HS-27A (cell line): ENCODE data around the gene SH3GL1.

Experiments used
- DNase-seq: peaks from one replicate; pipeline ENCODE4 v3.0.0-alpha.2; 2012; ENCODE audit warnings: low read depth, missing footprints

The SH3GL1 gene

GRCh38 chr19:4400135-4400936, at the start of gene SH3GL1:
Gene SH3GL1, minus strand, starts transcription at chr19:4400547. Its CDS starts 179 bp downstream, at chr19:4400368.
- peak; percentile 43 for DNase-seq

- DNase-seq = no peak
These were observed 49.3 kb upstream of the SH3GL1 start for GRCh38 chr19:4449639-4450028.

- no peak for DNase-seq
These were observed 48.8 kb upstream of the SH3GL1 start for GRCh38 chr19:4449022-4449638.

GRCh38 chr19:4448147-4448985, 48.0 kb upstream of the SH3GL1 start:
- no peak for DNase-seq

- DNase-seq = no peak
These were observed 47.2 kb upstream of the SH3GL1 start for GRCh38 chr19:4447327-4448146.

GRCh38 chr19:4446704-4447200, 46.4 kb upstream of the SH3GL1 start:
- DNase-seq = no peak

GRCh38 chr19:4445963-4446703, 45.8 kb upstream of the SH3GL1 start:
- no peak for DNase-seq

- DNase-seq = no peak
These were observed 44.7 kb upstream of the SH3GL1 start for GRCh38 chr19:4444765-4445741.

- DNase-seq = no peak
These were observed 43.8 kb upstream of the SH3GL1 start for GRCh38 chr19:4443966-4444764.

GRCh38 chr19:4443188-4443587, 42.8 kb upstream of the SH3GL1 start:
- no peak for DNase-seq

- DNase-seq = no peak
These were observed 42.4 kb upstream of the SH3GL1 start for GRCh38 chr19:4442819-4443146.

- DNase-seq = no peak
These were observed 41.9 kb upstream of the SH3GL1 start for GRCh38 chr19:4441994-4442818.

- no peak for DNase-seq
These were observed 38.9 kb upstream of the SH3GL1 start for GRCh38 chr19:4439243-4439642.

- DNase-seq = no peak
These were observed 36.8 kb upstream of the SH3GL1 start for GRCh38 chr19:4437103-4437502.

GRCh38 chr19:4436231-4436630, 35.9 kb upstream of the SH3GL1 start:
- DNase-seq = no peak

GRCh38 chr19:4434391-4434790, 34.0 kb upstream of the SH3GL1 start:
- no peak for DNase-seq

- DNase-seq = no peak
These were observed 32.7 kb upstream of the SH3GL1 start for GRCh38 chr19:4432918-4433506.
